ENCODE measurements around the gene ATP2C1.
"Not testable (repeated sequence)": the region's sequence is repeated elsewhere in the genome, so short reads cannot be mapped to it uniquely, and the experiment has no call there.

The ATP2C1 gene

DNA sequence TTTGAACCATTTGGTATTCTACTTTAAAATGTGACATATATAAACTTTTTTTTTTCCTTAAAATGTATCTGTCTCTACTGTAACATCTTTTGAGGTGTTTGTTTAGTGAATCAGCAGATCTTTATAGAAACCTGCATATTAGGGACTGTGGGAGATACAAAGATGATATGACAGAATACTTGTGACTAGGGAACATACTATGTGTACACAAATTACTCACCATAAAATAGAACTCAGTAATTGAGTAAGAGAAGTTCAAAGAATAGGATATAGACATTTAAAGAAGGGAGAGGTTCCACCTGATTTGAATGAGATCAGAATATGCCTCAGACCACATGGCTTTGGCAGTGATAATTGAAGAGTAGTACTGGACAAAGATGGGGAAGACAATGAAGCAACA lies 47.9 kb downstream of the ATP2C1 start:
- no peak for DNase-seq

DNA sequence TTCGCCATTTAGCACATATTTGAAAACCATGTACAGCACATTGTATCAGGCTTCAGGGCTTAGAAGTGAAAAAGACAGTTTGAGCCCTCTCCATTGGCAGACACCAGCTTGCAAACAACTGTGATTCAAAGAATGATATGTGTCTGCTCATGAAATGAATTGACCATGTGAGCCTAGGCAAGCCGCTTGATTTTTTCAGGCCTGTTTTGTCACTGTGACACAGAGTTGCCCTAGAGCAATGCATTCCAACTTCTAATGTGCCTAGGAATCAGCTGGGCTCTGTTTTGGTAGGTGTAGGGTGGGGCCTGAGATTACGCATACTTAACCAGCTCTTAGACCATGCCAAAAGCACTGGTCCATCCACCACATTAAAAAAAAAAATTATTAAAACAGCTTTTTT lies 53.0 kb downstream of the ATP2C1 start:
- DNase-seq: no peak

DNA sequence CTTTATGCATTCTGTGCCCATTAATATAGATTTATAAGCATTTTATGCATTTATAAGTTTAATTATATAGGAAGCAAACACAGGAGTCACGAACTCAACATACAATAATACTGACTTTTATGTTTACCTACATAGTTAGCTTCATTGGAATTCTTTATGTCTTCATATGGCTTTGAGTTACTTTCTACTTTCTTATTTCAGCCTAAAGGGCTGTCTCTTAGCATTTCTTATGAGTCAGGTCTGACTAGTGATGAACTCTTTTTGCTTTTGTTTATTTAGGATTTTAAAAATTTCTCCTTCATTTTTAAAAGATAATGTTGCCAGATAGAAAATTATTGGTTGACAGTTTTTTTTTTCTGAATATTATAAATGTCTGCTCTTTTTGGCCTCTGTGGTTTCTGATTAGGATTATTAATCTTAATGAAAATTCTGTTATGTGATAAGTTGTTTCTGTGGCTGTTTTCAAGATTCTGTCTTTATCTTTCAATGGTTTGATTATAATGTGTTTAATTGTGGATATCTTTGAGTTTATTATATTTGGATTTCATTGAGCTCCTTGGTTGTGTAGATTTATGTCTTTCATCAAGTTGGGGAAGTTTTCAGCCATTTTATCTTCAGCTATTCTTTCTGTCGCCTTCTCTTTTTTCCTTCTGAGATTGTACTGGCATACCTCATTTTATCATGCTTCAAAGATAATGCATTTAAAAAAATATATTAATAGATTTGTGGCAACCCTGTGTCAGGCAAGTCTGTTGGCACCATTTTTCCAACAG lies 54.3 kb downstream of the ATP2C1 start:
- no peak for DNase-seq

DNA sequence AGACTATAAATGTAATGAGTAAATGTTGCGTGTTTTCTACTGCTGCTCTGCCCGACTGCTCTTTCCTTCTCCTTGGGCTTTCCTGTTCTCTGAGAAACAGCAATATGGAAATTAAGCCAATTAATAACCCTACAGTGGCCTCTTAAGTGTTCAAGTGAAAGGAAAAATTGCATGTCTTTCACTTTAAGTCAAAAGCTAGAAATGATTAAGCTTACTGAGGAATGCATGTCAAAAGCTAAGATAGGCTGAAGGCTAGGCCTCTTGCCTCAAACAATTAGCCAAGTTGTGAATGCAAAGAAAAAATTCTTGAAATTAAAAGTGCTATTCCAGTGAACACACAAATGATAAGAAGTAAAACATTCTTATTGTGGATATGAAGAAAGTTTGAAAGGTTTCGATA lies 55.0 kb downstream of the ATP2C1 start:
- no peak for DNase-seq

DNA sequence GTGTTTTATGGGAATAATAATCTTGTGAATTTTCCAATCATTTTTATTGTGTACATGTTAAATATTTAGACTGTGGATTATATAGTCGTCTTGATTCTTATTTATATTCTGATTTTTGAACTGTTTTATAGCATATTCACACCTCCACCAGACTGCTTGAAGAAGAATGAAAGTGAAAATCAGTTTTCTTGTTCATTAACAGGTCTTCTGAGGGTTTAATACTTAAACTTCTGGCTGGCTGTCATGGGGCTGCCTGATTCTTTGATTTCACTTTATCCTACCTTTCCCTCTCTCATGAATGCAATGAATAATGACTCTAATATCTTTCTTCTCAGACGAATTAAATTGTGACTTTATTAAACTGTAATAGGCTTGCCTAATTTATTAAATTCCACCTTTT lies 56.2 kb downstream of the ATP2C1 start:
- no peak for DNase-seq

DNA sequence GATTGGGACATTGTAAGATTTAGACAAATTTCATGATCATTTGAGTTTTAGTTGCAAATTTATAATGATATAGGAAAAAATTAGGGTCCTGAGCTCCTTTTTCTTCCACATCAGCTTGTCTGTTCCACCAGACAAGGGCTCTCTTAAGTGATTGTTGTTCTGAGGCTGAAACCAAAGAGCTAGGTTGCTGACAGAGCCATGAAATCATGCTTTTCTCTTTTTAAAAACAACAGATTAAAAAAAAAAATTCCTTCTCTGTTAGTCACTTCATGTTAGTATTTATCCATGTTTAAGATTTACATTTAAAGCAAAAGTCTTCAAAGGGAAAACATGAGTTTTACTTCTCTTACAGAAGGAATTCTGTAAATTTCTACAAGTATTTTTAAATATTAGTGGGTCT lies 56.8 kb downstream of the ATP2C1 start:
- DNase-seq: no peak

DNA sequence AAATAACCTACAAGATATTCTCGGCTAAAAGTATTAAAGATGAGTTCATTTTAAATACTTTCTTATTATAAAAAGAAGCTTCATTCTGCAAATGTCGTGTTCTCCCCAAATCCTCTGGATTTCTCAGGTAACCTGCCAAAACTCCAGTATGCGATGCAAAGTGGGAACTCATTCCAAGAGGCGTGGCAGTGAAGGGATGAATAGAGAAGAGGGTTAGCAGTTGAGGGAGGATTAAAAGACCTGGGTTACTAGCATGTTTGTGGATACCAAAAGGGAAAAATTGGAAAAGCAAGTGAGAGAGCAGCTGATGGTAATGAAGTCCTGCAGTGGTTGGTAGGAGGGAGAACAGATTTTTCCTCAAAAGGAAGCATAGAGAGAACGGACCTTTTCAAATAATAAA lies 61.6 kb downstream of the ATP2C1 start:
- no peak for DNase-seq

DNA sequence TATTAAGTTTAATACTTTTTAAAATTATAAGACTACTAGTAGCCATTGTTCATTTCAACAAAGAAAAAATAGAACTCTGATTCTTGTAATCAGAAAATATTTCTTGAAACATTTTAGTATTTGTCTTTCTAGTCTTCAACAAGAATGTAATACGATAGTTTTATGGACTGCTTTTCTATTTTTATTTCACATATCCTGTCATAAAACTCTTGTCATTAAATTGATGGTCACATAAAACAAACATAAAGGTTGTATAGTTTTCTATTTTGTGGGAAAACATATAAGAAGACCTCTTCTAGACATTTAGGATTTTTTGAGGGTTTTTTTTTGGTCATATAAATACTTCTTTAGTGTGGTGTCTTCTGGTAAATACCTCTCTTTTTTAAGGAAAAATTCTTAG lies 62.4 kb downstream of the ATP2C1 start:
- no peak for DNase-seq

DNA sequence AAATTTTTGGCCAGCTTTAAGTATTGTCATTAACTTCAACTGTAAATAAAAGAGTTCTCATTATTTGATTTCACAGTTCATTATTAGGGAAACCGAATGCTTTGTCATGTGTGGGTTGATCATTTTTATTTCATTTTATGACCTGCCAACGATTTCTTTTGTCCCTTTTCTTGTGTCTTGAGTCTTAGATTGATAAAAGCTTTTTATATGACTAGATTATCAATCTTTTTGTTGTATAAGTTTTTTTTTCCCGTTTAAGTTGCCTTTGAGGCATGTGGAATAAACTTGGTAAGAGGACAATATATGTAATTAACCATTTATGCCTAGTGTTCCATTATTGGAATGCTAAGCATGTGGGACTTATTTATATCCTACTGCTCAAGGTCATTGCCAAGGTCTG lies 62.8 kb downstream of the ATP2C1 start:
- DNase-seq: no peak

DNA sequence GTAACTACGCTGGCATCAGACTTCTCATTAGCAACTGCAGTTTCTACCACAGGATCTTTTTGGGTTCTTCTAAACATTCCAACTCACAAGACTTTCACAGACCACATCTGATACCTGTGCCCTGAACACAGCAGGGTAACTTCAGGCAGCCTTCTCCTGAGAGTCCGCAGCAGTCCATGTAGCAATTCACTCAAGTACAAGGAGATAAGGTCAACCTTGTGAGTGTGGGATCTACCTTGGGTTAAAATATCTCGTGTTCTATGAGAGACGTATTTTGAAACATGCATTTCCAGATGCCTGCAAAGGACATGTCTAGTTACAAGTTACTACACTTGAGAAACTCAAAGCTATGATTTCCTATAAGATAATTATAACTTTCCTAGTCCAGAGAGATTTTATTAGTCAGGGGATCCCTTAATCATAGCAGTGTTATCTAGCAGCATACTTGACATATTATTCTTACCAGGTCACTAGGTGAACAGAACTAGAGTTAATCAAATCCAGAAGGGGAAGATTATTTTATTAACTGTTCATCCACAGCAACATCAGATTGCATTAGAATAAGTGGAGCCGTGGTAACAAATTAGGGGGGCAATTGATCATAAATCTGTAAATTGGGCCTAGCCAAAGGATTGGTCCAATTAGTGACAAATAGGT lies 66.4 kb downstream of the ATP2C1 start:
- DNase-seq: no peak

DNA sequence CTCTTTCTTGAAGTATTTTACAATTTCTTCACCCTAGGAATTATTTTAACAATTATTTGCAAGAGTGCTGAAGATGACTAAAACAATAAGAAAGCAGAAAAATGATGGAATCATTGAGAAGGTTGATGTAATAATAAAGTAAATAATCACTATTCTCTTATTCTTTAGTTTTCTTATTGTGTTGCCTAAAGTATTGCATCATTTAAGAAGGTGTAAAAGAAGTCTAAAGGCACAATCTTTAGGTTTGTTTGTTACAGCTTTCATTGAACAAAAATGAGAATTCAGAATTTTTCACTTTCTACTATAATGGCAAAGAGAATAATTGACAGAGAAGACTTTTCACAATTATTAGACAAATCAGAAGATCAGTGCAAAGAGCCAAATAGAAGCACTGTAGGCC lies 67.6 kb downstream of the ATP2C1 start:
- no peak for DNase-seq

DNA sequence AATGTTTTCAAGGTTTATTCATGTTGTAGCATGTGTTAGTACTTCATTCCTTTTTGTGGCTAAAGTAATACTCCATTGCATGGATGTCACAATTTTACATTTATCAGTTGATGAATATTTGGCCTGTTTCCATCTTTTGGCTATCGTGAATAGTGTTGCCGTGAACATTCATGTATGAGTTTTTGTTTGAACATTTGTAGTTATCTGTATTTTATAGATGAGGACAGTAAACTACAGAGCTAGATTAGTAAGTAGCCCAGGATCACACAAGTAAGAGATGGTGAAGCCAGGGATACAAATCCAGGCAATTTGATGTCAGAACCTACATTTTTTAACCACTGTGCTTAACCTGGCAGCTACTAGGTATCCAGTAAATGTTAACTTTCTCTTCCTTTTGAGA lies 69.6 kb downstream of the ATP2C1 start:
- DNase-seq: no peak

DNA sequence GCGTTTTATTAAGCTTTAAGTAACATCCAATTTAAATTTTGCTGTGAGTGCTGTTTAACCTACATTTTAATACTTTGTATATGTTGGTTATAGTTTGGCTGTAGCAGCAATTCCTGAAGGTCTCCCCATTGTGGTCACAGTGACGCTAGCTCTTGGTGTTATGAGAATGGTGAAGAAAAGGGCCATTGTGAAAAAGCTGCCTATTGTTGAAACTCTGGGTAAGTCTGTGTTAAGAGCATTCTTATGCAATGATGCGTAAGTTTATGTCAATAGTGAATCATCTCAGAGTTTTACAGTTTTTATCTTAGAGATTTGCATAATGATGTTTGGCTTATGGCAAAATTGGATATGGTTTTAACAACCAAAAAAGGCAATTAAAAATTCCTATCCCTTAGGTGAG lies 70.0 kb downstream of the ATP2C1 start:
- DNase-seq: no peak

DNA sequence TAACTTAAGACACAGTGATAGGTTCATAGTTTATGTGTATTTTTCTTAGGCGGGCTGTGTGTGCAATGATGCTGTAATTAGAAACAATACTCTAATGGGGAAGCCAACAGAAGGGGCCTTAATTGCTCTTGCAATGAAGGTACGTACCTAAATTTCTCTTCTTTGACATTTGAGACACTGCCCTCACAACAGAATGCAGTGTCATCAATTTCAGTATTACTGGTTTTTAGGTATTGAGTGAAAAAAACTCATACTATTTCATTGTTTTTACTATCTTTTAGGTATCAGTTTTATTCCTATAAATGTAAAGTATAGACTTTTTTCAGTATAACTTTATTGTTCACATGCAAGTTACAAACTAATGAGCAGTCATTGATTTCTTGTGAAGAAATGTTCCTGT lies 73.4 kb downstream of the ATP2C1 start:
- DNase-seq: no peak

DNA sequence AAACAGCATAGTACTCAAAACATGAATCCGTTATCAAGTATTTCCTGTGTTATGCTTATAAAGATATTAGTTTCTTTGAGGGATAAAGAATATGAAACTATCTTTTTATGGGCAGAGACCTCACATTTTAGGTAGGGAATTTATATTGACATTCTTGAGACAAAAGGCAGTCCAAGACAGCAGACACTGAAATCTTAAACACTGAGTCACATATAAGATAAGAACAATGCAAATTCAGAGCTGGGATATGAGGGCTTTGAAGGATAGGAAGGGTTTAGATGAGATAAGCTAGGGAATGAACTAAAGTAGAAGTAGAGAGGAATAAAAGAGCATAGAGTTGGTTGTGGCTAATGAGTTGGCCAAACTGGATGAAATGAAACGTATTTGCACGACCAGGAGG lies 74.3 kb downstream of the ATP2C1 start:
- DNase-seq: no peak

DNA sequence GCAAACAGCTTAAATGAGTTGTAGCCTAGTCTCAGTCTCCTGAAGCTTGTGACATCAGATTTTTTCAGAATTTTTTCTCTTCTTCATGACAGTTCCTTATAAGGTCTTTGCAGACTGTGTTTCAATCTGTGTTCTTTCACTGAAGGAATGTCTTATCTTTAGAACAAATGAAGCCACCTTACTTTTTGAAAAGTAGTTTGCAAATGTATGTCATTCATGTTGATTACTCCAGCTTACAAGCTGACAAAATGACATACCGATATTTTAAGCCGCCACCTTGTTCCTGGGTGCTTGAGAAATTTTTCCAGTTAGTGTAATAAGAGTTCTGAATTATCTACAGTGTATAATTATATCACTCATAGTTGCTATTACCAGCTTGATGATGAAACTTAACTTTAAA lies 75.7 kb downstream of the ATP2C1 start:
- DNase-seq: no peak

DNA sequence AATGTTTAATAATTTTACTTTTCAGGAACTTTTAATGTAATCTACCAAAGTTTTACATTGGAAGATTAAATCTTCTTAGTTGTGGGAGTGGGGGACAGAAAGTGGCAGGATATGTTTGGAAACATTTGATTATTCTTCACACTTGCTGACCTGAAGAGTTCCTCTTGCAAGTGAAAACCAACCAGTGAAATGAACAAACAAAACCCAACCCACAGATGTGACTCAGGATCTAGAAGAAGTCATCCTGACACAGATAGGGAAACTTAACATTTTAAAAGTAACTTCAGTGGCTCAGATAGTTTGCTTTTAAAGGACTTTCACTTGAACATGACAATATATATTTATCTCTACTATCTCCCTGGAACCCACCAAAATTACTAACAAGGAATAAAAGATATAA lies 77.3 kb downstream of the ATP2C1 start:
- no peak for DNase-seq

DNA sequence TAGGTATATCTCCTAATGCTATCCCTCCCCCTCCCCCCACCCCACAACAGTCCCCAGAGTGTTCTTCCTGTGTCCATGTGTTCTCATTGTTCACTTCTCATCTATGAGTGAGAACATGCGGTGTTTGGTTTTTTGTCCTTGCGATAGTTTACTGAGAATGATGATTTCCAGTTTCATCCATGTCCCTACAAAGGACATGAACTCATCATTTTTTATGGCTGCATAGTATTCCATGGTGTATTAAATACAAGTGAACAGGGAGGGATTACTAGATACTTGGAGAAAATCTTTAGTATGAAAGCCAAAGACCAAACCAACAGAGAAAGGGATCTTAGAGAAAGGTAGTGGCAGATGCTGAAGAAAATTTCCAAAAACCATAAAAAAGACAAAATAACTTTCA lies 78.7 kb downstream of the ATP2C1 start:
- DNase-seq: not testable (repeated sequence)

DNA sequence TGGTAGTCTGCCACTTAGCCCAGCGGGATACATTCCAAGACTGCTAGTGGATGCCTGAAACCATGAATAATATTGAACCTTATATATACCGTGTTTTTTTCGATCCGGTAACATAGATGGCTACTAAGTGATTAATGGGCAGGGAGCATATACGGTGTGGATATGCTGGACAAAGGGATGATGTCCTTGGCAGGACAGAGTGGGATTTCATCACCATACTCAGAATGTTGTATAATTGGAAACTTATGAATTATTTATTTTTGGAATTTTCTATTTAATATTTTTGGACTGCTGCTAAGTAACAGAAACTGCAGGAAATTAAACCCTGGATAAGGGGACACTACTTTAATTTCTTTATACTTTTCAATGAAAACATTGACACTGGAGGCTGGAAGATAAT lies 79.5 kb downstream of the ATP2C1 start:
- no peak for DNase-seq

DNA sequence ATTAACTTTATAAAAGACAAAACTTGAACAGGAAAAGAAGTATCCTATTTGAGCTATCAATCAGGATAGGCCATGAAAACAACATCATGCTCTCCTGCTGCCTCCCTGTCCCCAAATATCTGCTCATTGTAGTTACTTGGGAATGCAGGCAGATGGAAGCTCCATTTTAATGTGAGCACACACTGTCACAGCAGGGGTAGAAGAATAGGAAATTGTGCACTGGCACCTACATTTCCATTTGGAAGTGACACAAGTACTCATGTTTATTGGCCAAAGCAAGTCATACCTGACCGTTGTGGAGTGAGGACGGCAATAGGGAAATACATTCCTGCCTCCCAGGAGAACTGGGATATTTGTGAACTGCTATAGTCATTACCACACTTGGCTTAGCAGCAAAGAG lies 80.3 kb downstream of the ATP2C1 start:
- DNase-seq: no peak

DNA sequence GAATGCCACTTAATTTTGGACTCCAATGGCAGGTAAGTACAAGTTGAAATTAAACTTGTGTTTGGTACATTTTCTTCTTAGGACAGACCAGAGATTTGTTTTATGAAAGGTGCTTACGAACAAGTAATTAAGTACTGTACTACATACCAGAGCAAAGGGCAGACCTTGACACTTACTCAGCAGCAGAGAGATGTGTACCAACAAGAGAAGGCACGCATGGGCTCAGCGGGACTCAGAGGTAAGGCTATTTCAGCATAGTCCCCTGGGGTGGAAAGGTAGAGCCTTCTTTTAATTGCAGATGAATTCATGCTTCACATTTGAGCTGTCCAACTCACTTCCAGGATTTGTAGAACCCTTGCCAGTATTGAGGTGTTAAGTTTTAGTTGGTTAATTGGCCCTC lies 81.4 kb downstream of the ATP2C1 start:
- no peak for DNase-seq

DNA sequence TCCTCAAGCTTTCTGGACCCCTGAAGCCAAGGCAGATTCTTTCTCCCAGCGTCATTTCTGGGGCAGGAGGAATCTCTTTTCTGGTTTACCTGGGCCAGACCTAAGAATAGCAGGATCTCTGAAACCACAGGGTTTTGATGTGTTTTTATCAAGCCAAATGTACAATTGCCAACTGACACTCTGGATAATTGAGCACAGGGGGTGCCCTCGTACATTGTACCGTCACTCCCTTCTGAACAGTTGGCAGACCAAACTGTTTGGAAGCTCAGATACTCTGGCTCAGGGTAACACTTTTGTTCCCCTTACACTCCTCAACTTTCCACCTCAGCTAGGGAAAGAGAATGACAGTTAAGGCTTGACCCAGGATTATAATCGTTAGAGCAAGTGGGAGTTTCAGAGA lies 82.8 kb downstream of the ATP2C1 start:
- DNase-seq: no peak

DNA sequence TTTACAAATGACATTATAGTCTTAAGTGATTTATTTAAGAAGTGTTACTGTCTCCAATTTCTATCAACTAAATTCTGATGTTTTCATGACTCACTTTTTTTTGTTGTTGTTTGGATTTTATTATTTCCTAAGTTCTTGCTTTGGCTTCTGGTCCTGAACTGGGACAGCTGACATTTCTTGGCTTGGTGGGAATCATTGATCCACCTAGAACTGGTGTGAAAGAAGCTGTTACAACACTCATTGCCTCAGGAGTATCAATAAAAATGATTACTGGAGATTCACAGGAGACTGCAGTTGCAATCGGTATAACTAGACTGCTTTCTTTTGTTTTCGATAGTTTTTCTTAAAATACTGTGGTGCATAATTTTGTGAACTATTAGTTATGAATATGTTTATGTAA lies 85.2 kb downstream of the ATP2C1 start:
- DNase-seq: no peak

DNA sequence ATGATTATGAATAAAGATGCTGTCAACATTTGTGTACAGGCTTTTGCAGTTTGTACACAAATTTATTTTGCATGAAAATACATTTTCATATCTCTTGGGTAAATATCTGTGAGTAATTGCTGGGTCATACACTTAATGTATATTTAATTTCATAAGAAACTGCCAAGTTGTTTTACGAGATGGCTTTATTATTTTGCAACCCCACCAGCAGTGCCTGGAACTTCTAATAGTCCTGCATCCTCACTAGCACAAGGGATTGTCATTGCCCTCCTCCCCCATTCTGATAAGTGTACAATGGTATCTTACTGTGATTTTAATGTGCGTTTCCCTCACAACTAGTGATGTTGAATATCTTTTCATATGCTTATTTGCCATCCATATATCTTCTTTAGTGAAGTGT lies 87.6 kb downstream of the ATP2C1 start:
- DNase-seq: no peak

DNA sequence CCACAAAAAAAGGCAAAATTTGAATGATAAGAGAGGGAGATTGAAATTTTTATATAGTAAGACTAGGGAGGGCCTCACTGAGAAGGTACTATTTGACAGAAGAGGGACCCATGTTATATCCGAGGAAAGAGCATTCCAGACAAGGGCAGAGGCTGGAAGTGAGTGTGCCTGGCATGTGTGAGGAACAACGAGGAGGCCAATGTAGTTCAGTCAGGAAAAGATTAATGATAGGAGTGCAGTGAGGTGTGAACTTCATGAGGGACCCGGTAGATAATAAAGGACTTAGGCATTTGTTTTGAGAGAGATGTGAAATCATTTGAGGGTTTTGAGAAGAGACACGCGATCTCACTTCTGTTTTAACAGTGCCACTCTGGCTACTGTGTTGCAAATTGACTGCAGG lies 96.4 kb downstream of the ATP2C1 start:
- DNase-seq: no peak

Measured in hematopoietic multipotent progenitor cell treated with erythropoietin and hydrocortisone succinate and interleukin-3 and kit ligand, for 8 days (in vitro differentiated cells).